Activated CD4-positive, alpha-beta T cell treated with anti-CD3 and anti-CD28 coated beads, Interleukin-2, amount 50 U/mL, for 48 hours (primary cell): Measurements from ENCODE around the gene RBM24.

Experiments
- DNase-seq, 2 experiments: peaks; one replicate each; pipeline ENCODE4 v3.0.0-alpha.2; 2020

The RBM24 gene

DNA sequence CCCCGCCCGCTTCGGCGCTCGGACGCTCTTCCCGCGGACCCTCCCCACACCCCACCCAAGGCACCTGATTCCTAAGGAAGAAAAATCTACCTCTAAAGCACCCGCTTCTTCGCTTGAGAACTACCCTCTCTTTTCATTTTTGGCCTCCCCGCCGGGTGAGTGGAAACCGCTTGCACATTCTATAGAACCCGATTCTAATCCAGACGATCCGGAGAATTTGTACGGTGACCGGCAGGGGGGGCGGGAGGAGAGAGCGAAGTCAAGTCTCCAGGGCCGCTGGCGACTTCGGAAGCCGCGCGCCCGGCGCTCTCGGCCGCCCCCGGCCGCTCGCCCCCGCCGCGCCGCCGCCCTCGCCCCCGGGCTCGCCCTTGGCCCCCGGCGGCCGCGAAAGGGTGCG lies at the start of gene RBM24:
Gene RBM24 (plus strand): TSS at position 262 of the 397 bp plus-strand sequence. CDS start 221 bp downstream, outside the sequence.
- DNase-seq: peak; percentile 52 to 57

DNA sequence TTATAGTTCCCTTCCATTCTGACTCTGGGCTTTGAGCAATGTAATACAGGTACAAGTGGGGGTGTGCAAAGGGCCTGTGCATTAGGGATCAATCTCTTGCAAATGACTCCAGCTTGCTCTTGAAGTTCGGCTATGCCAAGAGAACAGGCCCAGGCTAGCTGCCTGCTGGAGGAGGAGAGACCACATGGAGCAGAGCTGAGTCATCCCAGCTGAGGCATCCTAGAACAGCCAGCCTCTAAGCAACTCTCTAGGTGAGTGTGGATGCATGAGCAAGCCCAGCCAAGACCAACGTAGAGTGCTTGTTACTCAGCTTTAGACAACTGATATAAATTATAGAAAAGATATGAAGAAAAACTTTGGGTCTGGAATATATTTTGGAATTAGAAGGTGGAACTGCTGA lies 47.6 kb upstream of the RBM24 start:
- no peak for DNase-seq

DNA sequence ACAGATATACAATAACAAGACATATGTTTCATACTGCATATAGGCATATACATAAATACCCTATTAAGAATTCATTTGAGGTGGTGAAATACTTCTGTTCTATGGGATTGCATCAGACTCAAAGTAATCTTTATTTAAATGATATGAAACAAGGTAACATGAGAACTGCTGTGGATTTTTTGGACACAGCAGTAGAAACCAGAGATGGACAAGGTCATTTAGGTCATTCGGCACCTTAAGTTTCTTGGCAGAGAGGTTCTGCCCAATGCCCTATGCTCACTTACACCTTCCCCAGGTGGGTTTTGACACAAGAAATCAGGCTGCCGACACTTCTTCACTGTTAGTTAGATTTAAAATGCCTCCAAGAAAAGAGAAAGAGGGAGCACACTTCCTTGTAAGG lies 43.9 kb upstream of the RBM24 start:
- DNase-seq: no peak

DNA sequence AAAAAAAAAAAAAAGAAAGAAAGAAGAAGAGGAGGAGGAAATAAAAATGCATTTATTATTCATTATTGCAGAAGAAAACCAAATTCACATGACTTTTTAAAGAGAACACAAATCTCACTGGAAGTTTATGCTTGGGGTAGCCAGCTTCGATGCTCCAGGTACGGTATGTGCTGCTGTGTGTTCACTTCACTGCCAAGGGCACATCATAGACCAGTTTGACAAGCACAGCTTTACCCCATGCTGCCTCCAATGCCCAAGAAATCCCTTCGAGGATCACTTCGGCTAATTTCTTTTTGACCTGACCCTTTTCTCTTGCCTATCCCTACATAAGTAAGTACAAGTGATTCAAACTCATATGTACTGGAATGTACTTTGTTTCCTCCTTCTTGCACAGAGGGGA lies 41.9 kb upstream of the RBM24 start:
- DNase-seq: no peak

DNA sequence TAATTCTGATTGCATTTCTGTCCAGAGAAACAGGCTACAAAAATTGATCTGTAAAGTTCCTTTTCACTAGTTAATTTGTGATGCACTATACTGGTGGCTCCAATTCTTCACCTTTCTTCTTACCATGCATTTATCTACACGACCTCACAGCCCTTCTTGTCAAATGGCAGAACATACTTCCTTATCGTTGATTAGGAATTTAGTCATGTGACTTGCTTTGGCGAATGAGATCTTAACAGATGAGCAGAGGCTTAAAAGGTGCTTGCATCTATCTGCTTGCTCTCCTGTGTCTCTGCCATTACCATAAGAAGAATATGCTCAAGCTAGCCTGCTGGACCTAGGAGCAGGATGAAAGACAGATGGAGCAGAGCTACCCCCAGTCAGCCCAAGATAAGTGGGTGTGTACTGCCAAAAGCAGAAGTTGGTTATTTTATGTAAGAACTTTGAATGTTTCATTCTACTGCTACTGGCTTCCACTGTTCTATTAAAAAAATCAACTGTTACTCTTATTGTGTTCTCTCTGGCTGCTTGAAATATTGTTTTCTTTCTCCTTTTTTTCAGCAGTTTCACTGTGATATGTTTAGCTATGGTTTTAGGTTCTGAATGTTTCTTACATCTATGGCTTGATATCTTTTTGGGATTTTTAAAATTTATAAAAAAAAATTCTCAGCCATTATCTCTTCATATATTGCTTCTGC lies 40.2 kb upstream of the RBM24 start:
- no peak for DNase-seq

DNA sequence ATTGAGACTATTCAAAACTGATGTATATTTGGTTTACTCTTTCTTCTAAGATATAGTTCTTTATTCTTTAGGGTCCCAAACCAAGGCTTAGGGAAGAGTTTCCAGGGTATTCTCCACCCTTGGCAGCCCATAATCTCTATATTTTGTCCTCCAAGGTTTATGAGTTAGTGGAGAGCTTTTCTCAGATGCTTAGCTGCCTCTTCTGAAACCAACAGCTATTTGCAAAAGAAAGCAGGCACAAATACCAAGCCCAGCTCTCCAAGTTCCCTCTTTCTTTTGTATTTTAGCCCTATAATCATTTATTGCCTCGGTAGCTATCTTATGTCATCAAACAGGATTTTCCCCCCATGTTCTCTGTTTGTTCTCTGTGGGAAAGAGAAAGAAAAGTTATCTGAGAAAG lies 39.1 kb upstream of the RBM24 start:
- DNase-seq: no peak

DNA sequence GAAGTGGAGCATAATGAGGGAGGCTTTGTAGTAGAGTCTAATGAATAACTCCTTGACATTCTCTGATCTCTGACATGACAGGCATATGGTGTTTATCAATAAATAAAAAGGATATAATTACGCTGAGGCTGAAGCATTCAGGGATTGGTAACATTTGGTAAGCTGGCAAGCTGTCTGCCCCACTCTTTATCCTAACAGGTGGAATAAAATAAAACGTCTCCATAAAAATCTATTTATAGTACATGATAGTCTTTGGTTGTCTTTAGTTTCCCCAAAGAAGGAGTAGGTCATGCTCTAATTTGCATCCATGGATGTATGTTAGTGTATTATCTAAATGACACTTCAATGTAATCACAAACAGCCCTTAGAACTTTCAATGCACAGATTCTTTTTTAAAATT lies 30.9 kb upstream of the RBM24 start:
- no peak for DNase-seq

DNA sequence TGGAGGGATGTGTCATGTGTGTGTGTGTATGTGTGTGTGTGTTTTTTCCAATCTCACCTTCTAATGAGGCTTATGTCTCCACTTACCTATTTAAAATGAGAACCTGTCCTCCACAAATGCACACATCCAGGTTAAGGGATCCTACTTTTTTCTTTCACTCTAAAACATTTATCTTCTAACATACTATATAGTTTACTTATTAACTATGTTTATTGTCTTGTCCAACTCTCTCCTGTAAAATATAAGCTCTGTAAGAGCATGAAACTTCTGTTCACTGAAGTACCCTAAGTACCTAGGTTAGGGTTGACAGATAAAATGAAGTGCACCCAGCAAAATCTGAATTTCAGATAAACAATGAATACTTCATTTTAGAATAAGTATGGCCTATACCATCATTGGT lies 29.2 kb upstream of the RBM24 start:
- no peak for DNase-seq

DNA sequence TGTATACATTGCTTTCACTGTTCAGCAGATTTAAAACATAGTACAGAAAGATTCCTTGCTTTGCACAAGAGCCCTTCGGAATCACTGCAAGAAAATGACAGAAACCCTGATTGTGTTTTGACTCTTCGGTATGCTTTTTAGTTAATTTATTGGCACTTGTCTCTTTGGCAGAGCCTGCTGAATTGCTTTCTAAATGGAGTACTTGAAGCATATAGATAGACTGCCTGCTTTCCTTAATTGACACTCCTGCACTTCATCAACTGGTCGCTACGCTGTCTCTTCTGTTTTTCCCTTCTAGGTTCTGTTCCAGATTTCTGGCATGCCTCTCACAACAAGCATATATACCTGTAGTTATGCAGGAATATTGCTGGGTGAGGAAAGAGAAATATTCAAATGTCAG lies 22.4 kb upstream of the RBM24 start:
- no peak for DNase-seq

DNA sequence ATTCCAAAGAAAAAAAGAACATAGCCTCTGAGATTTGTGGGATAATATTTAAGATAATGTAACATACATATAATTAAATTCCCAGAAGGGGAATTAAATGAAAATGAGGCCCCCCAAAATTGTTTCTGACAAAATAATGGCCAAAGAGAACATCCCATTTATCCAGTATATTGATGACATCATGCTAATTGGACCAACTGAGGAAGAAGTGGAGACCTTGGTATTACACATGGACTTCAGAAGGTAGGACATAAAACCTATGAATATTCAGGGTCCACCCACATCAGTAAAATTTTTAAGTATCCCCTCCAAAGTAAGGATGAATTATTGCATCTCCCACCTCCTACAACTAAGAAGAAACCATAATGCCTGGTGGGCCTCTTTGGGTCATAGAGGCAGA lies 15.6 kb upstream of the RBM24 start:
- no peak for DNase-seq

DNA sequence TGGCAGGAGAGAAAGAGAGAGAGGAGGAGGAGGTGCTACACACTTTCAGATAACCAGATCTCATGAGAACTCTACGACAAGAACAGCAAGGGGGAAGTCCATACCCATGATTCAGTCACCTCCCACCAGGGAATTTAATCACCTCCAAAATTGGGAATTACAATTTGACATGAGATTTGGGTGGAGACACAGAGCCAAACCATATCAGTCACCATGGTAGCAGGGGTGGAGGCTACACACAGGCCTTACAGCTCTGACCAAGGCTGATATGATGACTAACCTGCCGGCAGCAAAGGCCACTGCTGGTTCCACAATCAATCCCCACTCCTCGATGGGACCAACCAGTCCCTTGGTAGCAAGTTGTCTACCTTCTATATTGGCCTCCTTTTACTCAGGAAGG lies 13.6 kb upstream of the RBM24 start:
- no peak for DNase-seq

DNA sequence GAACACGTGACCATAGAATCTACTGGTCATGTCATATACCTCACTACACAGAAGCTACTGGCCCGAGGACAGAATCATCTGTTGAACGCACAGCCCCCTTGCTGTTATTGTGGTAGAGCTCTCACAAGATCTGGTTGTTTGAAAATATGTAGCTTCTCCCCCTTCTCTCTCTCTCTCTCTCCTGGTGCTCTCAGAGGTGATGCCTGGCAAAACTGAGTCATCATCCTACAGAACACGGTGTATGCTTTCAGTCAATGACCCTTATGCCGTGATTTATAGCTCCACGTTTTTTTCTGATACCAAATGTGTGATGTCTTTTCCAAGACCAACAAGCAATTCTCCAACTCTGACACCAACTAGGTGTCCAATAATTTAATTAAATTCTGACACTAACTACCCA lies 13.0 kb upstream of the RBM24 start:
- DNase-seq: no peak

DNA sequence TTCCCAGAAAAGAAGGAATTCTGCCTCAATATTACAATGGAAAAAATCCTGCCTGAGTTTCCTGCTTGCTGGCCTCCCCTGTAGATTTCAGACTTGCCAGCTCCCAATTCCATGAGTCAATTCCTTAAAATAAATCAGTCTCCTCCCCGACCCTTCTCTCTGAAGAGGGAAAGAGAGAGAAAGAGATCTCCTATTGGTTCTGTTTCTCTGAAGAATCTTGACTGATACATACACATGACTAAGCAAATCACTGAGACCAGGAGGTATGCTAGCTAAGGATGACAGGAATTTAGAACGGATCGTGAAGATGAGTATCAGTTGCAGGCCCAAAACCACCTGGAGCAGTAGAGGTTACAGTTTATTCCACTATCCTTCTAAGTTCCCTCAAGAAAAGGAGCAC lies 11.3 kb upstream of the RBM24 start:
- no peak for DNase-seq

DNA sequence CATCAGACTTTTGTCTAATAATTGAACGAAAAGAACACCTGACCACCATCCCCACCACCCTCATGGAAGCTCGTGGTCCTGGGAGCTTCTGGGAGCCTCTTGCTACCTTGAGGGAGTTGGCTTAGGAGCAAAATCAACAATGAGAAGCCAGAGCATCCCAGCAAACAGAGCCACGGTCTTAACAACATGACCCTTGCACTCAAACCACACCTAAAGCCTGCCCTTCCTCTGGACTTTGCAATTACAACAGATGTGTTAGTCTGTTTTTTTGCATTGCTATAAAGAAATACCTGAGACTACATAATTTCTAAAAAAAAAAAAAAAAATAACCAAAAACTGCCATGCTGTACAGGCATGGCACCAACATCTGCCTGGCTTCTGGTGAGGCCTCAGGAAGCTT lies 9.5 kb upstream of the RBM24 start:
- no peak for DNase-seq

DNA sequence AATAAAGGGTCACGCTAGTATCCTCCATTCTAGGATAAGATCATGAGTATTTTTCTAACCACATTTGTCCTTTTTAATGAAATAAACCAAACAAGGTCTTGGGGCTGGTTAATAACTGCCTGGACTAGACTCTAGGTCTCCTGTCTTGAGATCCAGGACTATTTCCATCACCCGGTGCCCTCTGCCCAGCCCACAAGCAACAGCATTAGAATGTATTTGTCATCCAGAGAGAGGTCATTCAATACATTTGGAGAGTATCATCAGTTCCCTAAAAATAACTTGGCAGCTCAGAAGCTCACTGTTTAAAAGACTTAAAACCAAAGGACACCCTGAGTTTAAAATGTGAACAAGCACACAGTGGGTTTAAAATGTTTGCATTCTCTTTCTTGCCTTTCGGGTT lies 4.4 kb upstream of the RBM24 start:
- DNase-seq: no peak

DNA sequence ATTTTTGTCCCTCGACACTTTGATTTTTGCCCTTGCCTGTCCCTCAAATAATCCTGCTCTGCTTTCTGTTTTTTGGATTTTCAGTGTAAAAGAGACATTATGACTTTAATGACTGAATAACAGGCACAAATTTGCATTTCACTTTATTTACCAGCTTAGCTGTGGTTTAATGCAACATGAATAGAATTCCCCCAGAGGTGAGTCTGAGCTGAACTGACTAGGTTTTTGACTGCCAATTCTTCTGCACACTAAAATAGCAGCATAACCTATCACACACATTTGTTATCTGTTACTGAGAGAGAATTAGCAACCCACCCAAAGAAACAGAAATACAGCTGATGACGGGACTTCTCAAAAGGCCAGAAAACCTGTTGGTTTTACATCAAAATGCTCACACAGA lies 3.9 kb upstream of the RBM24 start:
- DNase-seq: no peak

DNA sequence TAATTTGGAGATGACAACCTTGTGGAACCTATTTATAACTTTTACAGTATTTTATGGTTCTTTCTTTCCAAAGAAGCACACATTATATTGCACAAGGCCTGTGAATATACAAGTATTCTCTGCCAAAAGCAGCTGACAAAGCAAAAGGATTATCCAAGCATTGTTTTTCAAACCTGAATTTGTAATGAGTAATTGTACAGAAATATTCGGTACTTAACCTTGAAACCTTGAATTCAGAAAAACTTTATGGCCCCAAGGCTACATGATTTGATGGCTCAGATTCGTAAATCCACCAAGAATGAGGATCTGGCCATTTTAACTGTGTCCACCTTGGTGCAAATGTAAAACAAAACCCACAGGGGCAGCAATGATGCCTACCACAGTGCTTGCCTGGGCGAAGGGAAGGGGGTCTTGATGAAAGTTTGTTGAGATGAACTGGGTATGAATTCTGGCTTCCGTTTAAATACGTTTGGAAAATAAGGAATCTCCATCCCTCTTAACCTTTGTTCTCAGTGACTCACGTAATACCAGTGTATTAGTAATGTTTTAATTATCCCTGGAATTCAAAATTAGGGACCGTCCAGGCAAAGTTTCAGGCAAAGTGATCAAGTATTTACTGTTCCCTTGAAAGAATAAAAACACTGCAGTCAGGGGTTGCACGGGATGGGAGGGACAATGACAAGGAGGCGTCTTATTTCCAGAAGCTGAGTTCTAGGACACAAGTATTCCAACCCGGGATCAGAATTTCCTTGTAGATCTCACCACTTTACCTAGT lies 2.7 kb upstream of the RBM24 start:
- no peak for DNase-seq

DNA sequence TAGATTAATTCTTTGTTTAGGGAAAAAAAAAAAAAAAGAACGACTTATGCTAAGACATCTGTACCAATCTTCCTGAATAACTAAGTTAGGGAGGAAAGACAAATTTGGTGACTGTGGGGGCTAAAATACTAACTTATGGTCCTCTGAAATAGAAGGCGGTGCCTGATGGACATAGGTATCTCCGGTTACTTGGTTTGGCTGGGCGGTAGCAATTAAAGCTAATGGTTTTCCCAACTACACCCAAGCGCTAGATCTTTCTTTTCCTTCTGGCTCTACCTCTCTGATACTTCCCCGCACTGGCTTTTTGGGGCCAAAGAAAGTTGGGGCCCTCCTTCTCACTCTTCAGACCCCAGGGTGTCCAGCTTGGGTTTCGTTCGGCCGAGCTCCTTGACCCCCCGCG lies 1.0 kb upstream of the RBM24 start:
- DNase-seq: no peak

DNA sequence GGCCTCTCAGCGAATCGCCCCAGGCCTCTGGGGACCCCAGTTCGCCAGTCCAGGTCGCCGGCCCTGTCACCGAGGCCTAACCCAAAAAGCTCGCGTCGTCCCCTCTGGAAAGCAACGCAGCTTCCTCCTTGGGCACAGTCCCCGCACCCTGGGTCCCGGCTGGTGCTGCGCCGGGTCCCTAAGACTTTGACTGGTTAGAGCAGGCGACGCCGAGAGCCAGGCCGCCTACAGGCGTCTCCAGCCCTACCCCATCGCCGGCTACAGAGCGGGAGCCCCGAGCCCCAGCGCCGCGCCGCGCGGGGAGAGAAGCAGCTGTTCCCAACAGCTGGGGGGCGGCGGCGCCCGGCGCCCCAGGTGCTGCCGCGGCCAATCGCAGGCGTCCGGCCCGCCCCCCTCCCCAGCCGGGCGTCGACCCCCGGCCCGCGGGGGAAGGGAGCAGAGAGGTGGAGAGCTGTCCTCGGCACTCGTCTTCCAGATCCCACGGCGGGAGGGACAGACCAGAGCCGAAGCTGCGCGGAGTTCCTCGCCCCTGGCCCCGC lies 540 bp upstream of the RBM24 start:
- peak in 1 of 2 experiments; percentile 9 for DNase-seq

DNA sequence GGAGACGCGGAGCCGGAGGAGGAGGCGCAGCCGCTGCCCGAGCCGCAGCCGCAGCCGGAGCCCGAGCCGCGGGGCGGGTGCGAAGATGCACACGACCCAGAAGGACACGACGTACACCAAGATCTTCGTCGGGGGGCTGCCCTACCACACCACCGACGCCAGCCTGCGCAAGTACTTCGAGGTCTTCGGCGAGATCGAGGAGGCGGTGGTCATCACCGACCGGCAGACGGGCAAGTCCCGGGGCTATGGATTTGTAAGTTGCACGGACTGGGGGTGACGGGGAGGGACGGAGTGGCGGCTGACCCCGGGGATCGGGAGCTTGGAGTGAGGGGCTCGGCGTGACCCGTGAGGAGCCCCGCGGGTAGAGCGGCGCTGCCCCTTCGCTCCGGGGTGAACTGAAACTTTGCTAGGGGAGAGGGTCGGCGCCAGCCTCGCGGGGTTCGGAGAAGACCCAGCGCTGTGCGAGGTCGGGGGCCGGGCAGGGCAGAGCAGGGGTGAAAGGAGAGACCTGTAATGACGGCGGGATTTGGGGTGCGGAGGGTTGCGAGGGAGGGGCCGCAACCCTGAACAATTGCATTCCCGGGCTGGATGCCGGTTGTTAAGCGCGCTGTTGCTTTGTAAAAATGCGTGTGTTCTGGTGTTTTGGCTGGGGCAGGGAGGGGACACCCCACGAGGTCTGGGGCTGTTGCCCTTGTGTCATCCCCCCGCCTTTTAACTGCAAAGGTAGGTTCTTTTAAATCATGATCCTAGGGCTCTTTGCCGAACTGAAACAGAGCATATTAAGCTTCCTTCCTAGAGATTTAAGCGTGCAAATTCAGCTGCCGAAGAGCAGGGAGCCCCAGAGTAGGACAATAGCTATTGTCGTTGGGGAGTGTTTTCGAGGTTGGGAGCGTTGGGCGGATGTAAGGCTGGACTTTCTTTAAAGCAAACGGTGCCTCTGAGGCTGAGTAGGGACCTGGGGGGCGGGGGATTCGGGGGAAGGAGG lies 628 bp downstream of the RBM24 start:
- DNase-seq: no peak

DNA sequence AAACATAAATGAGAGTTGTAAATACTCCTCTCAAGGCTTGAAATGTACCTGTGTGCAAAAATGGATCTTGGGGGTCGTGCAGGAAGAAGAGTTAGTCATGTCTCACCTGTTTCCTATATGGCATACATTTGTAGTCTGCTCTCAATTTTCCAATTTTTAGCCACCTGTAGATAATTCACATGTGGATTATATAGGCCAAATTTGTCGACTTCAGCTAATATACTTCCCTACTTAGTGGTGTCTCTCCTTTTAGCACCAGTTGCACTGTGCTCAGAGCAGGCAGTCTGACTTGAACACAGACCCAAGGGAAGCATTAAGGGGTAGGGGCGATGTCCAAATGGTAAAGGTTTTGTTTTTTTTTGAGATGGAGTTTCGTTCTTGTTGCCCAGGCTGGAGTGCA lies 1.9 kb downstream of the RBM24 start:
- no peak for DNase-seq

DNA sequence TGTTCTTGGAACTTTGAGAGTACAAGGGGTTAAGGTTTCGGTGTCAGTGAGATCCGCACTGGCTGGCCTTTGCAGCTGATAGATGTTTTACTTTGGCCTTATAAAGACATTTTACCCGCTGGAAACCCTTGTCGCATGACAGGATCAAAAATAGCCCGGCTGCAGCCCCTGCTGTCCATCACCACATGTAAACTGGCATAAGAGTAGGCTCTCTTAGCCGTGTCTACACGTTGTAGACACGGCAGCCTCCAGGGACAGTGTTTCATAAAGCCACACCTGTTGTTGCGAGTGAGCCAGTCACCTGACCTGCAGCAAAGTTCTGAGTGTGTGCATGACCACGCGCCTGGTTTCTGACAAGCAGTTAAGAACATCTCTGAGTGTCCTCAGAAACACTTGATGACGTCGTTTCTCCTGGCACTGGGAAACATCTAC lies 8.5 kb downstream of the RBM24 start:
- DNase-seq: no peak

DNA sequence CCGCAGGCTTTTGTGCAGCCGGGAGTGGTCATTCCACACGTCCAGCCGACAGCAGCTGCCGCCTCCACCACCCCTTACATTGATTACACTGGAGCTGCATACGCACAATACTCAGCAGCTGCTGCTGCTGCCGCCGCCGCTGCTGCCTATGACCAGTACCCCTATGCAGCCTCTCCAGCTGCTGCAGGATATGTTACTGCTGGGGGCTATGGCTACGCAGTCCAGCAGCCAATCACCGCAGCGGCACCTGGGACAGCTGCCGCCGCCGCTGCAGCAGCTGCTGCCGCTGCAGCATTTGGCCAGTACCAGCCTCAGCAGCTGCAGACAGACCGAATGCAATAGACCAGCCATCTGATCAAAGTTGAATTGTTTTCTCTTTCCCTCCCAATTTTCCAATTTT lies 10.6 kb downstream of the RBM24 start:
- no peak for DNase-seq
